ENCODE results near the gene GCKR.
A peak's percentile ranks its signal among the peaks of the same experiment; 100 is the strongest.
"Not testable (repeated sequence)": the region's sequence is repeated elsewhere in the genome, so short reads cannot be mapped to it uniquely, and the experiment has no call there.

The GCKR gene

GRCh38 chr2:27545348-27546141 is 48.9 kb downstream of the GCKR start:
- H3K4me3 ChIP-seq (ENCODE audit: control insufficient read depth, low read depth, low read length), result no peak overlapping the region
- DNase-seq (ENCODE audit: low read depth), result peak; percentile 68
- TF ChIP-seq CTCF (conservative IDR thresholded peaks at IDR 0.05; ENCODE audit: control insufficient read depth, insufficient read depth, low read depth, low read length), result no peak

GRCh38 chr2:27549303-27549702 is 52.7 kb downstream of the GCKR start:
- no peak for TF ChIP-seq CTCF (conservative IDR thresholded peaks at IDR 0.05; ENCODE audit: control insufficient read depth, insufficient read depth, low read depth, low read length)
- H3K4me3 ChIP-seq (ENCODE audit: control insufficient read depth, low read depth, low read length), result no peak overlapping the region
- DNase-seq (ENCODE audit: low read depth), result no peak

GRCh38 chr2:27551514-27551913 is 54.9 kb downstream of the GCKR start:
- TF ChIP-seq CTCF (conservative IDR thresholded peaks at IDR 0.05; ENCODE audit: control insufficient read depth, insufficient read depth, low read depth, low read length), result no peak
- no peak overlapping the region for H3K4me3 ChIP-seq (ENCODE audit: control insufficient read depth, low read depth, low read length)
- DNase-seq (ENCODE audit: low read depth), result no peak

GRCh38 chr2:27552941-27553340 is 56.3 kb downstream of the GCKR start:
- no peak for DNase-seq (ENCODE audit: low read depth)
- no peak for TF ChIP-seq CTCF (conservative IDR thresholded peaks at IDR 0.05; ENCODE audit: control insufficient read depth, insufficient read depth, low read depth, low read length)
- no peak overlapping the region for H3K4me3 ChIP-seq (ENCODE audit: control insufficient read depth, low read depth, low read length)

- DNase-seq (ENCODE audit: low read depth); H3K4me3 ChIP-seq (ENCODE audit: control insufficient read depth, low read depth, low read length): not testable (repeated sequence)
These were observed 57.8 kb downstream of the GCKR start for GRCh38 chr2:27554451-27554850.

GRCh38 chr2:27559228-27559627 is 62.6 kb downstream of the GCKR start:
- TF ChIP-seq CTCF (conservative IDR thresholded peaks at IDR 0.05; ENCODE audit: control insufficient read depth, insufficient read depth, low read depth, low read length), result no peak
- no peak for DNase-seq (ENCODE audit: low read depth)

GRCh38 chr2:27561060-27561459 is 64.4 kb downstream of the GCKR start:
- no peak overlapping the region for H3K4me3 ChIP-seq (ENCODE audit: control insufficient read depth, low read depth, low read length)
- TF ChIP-seq CTCF (conservative IDR thresholded peaks at IDR 0.05; ENCODE audit: control insufficient read depth, insufficient read depth, low read depth, low read length), result no peak
- DNase-seq (ENCODE audit: low read depth), result no peak

More at GRCh38 chr2:27559228-27559627, 62.6 kb downstream of the GCKR start:
- H3K4me3 ChIP-seq (ENCODE audit: control insufficient read depth, low read depth, low read length), result no peak overlapping the region
